ENCODE data around the gene TSGA10.

The TSGA10 gene

GRCh38 chr2:99180755-99181623 is 26.2 kb upstream of the TSGA10 start, which contains the start of the genes MITD1 and MRPL30 (continued):
- TF ChIP-seq, protein P1, sequence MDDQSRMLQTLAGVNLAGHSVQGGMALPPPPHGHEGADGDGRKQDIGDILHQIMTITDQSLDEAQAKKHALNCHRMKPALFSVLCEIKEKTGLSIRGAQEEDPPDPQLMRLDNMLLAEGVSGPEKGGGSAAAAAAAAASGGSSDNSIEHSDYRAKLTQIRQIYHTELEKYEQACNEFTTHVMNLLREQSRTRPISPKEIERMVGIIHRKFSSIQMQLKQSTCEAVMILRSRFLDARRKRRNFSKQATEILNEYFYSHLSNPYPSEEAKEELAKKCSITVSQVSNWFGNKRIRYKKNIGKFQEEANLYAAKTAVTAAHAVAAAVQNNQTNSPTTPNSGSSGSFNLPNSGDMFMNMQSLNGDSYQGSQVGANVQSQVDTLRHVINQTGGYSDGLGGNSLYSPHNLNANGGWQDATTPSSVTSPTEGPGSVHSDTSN (CRISPR knock-in tag; IDR thresholded peaks at IDR 0.05), result no peak
- no peak for TF ChIP-seq ZNF354C (tag by site-specific recombination; IDR thresholded peaks at IDR 0.05; ENCODE audit: borderline replicate concordance, low read depth)
- TF ChIP-seq ZNF529 (tag by site-specific recombination; IDR thresholded peaks at IDR 0.05; ENCODE audit: insufficient replicate concordance), result no peak
- TF ChIP-seq ZNF596 (tag by site-specific recombination; IDR thresholded peaks at IDR 0.05), result no peak
- TF ChIP-seq ZSCAN23 (tag by site-specific recombination; IDR thresholded peaks at IDR 0.05), result 0 out of 2 replicates have a peak, but pooled peaks have one; percentile 66
- peak; percentile 35; the same call in 1 of the 2 replicates for TF ChIP-seq PRDM1 (tag by site-specific recombination; IDR thresholded peaks at IDR 0.05)
- no peak for TF ChIP-seq ZNF248 (tag by site-specific recombination; IDR thresholded peaks at IDR 0.05)
- TF ChIP-seq, protein P2, sequence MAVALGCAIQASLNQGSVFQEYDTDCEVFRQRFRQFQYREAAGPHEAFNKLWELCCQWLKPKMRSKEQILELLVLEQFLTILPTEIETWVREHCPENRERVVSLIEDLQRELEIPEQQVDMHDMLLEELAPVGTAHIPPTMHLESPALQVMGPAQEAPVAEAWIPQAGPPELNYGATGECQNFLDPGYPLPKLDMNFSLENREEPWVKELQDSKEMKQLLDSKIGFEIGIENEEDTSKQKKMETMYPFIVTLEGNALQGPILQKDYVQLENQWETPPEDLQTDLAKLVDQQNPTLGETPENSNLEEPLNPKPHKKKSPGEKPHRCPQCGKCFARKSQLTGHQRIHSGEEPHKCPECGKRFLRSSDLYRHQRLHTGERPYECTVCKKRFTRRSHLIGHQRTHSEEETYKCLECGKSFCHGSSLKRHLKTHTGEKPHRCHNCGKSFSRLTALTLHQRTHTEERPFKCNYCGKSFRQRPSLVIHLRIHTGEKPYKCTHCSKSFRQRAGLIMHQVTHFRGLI (tag by site-specific recombination; IDR thresholded peaks at IDR 0.05), result peak; percentile 31; the same call in 1 of the 2 replicates
- TF ChIP-seq ZNF548 (tag by site-specific recombination; IDR thresholded peaks at IDR 0.05), result no peak
- peak; percentile 89 for TF ChIP-seq ZNF639 (tag by site-specific recombination; IDR thresholded peaks at IDR 0.05)
- TF ChIP-seq TRIM28 (IDR thresholded peaks at IDR 0.05; ENCODE audit: borderline replicate concordance, low read length), result peak; percentile 95; the same call in 1 of the 2 replicates
- TF ChIP-seq ZNF211 (tag by site-specific recombination; IDR thresholded peaks at IDR 0.05; ENCODE audit: low read depth), result no peak
- TF ChIP-seq ZNF140 (tag by site-specific recombination; IDR thresholded peaks at IDR 0.05), result no peak
- peak; percentile 89; the same call in 1 of the 2 replicates for TF ChIP-seq ZNF391 (tag by site-specific recombination; IDR thresholded peaks at IDR 0.05; ENCODE audit: borderline replicate concordance, low read depth)
- TF ChIP-seq ZNF664 (tag by site-specific recombination; IDR thresholded peaks at IDR 0.05), result peak; percentile 82
- 0 out of 2 replicates have a peak, but pooled peaks have one; percentile 15 for TF ChIP-seq ZNF146 (tag by site-specific recombination; IDR thresholded peaks at IDR 0.05)
- no peak for TF ChIP-seq ZNF280D (tag by site-specific recombination; IDR thresholded peaks at IDR 0.05)
- TF ChIP-seq HOXD13 (CRISPR knock-in tag; IDR thresholded peaks at IDR 0.05; ENCODE audit: borderline replicate concordance), result no peak
- no peak for TF ChIP-seq CTCF (tag by site-specific recombination; IDR thresholded peaks at IDR 0.05)
- TF ChIP-seq KLF9 (tag by site-specific recombination; IDR thresholded peaks at IDR 0.05; ENCODE audit: low read depth), result peak; percentile 66; the same call in 1 of the 2 replicates
- no peak for TF ChIP-seq ZNF514 (tag by site-specific recombination; IDR thresholded peaks at IDR 0.05)
- TF ChIP-seq ZNF549 (tag by site-specific recombination; IDR thresholded peaks at IDR 0.05), result no peak
- no peak for TF ChIP-seq ZNF302 (tag by site-specific recombination; IDR thresholded peaks at IDR 0.05; ENCODE audit: low read depth)
- TF ChIP-seq KLF10 (tag by site-specific recombination; IDR thresholded peaks at IDR 0.05), result peak; percentile 54; the same call in 1 of the 2 replicates
- no peak for TF ChIP-seq ZNF416 (tag by site-specific recombination; IDR thresholded peaks at IDR 0.05)
- TF ChIP-seq ZNF274 (IDR thresholded peaks at IDR 0.05; ENCODE audit: low read length), result no peak
- no peak for TF ChIP-seq ZNF274 (tag by site-specific recombination; IDR thresholded peaks at IDR 0.05; ENCODE audit: borderline replicate concordance)
